BLaER1 (cell line): ENCODE results near the gene HLCS.

Source experiments
- H3K27ac ChIP-seq: shearing (Covaris generic); formaldehyde crosslinking; 2 replicates; pipeline ENCODE4 v1.8.1; 2022
- H3K27me3 ChIP-seq: shearing (Covaris generic); formaldehyde crosslinking; 2 replicates; pipeline ENCODE4 v1.8.1; 2022
- H3K36me3 ChIP-seq: shearing (Covaris generic); formaldehyde crosslinking; 2 replicates; pipeline ENCODE4 v1.8.1; 2022
- H3K4me1 ChIP-seq: shearing (Covaris generic); formaldehyde crosslinking; 2 replicates; pipeline ENCODE4 v1.8.1; 2022
- H3K4me2 ChIP-seq: shearing (Covaris generic); formaldehyde crosslinking; 2 replicates; pipeline ENCODE4 v1.8.1; 2022
- H3K4me3 ChIP-seq: shearing (Covaris generic); formaldehyde crosslinking; 2 replicates; pipeline ENCODE4 v1.8.1; 2022
- H3K9ac ChIP-seq: shearing (Covaris generic); formaldehyde crosslinking; 2 replicates; pipeline ENCODE4 v1.8.1; 2022
- H3K9me3 ChIP-seq: shearing (Covaris generic); formaldehyde crosslinking; 2 replicates; pipeline ENCODE4 v1.8.1; 2022
- H4K20me1 ChIP-seq: shearing (Covaris generic); formaldehyde crosslinking; 2 replicates; pipeline ENCODE4 v1.8.1; 2022
- Cebpa-rat ChIP-seq: shearing (Covaris generic); IDR thresholded peaks from 2 replicates; pipeline ENCODE4 v1.8.1; 2022

The HLCS gene

DNA sequence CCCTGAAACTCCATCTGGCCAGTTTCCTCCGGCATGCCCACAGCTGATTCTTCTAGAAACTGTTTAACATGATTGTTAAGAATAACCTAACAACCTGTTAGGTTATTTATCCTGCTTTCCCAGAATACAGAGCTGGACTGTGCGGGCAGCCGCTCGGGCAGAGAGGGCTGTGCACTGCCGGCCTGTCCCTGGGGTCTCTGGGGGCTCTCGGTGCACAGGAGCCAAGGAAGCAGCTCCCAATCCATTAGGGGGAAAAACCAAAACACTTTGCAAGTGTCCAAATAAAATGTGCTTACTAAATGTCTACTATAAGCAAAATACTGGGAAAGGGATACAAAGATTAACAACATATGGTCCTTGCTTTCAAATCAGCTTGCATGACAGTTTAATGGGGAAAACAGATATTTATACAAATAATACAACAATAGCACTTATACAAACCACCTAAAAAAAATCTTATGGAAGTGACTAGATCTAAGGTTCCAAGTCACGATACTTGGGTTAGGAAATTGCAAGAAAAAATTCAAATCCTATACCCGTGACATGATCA lies 50.7 kb downstream of the HLCS start:
- peaks cover 3% of the 10 kb centered on the region; the same call in 1 of the 2 replicates for H3K9me3 ChIP-seq
- TF ChIP-seq Cebpa-rat: no peak

DNA sequence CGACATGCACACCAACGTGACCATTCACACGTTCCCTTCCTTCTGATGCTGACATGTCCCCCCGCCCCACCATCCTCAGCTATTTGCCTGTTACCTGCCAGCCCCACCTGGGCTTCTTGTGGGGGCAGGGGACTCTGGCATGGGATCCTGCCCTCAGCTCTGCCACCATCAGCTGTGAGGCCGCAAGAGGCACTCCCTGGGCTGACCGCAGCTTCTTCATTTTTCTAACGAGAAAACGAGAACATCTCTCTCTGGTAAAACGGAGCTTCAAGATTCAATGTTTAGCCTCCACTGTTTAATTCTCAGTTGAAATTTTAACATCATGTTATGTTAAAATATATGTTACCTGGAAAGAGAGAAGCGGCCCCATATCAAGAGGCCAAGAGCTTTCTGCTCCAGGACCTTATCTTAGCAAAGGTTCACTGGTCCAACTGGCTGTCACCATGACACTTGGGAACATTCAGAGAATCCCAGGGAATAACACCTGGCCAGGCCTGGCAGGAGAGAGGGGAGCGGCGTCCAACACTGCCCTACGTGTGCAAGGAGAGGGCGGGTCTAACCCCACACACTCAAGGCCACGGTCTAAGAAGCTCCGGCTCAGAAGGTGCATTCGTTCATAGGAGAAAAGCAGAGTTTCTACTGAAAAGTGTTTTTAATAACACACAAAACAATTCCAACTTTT lies 51.3 kb downstream of the HLCS start:
- no peak for TF ChIP-seq Cebpa-rat
- H3K9me3 ChIP-seq: peaks cover 3% of the 10 kb centered on the region; the same call in 1 of the 2 replicates
- H3K9ac ChIP-seq: no peak overlapping the region
- H3K4me2 ChIP-seq: no peak overlapping the region
- no peak overlapping the region for H3K27ac ChIP-seq
- no peaks in the 10 kb centered on the region for H3K27me3 ChIP-seq
- H3K36me3 ChIP-seq: 0 out of 2 replicates have a peak, but pooled peaks cover 5% of the 10 kb centered on the region
- no peak overlapping the region for H3K4me3 ChIP-seq
- peaks cover 16% of the 10 kb centered on the region for H3K4me1 ChIP-seq
- H4K20me1 ChIP-seq: 0 out of 2 replicates have a peak, but pooled peaks cover 6% of the 10 kb centered on the region

More for the DNA sequence above, 50.7 kb downstream of the HLCS start:
- H3K4me2 ChIP-seq: peak overlapping the region; percentile 56; the same call in 1 of the 2 replicates
- no peak overlapping the region for H3K27ac ChIP-seq
- no peak overlapping the region for H3K9ac ChIP-seq
- peaks cover 16% of the 10 kb centered on the region for H3K4me1 ChIP-seq
- 0 out of 2 replicates have a peak, but pooled peaks cover 6% of the 10 kb centered on the region for H4K20me1 ChIP-seq
- no peaks in the 10 kb centered on the region for H3K27me3 ChIP-seq
- 0 out of 2 replicates have a peak, but pooled peaks cover 5% of the 10 kb centered on the region for H3K36me3 ChIP-seq
- H3K4me3 ChIP-seq: no peak overlapping the region

DNA sequence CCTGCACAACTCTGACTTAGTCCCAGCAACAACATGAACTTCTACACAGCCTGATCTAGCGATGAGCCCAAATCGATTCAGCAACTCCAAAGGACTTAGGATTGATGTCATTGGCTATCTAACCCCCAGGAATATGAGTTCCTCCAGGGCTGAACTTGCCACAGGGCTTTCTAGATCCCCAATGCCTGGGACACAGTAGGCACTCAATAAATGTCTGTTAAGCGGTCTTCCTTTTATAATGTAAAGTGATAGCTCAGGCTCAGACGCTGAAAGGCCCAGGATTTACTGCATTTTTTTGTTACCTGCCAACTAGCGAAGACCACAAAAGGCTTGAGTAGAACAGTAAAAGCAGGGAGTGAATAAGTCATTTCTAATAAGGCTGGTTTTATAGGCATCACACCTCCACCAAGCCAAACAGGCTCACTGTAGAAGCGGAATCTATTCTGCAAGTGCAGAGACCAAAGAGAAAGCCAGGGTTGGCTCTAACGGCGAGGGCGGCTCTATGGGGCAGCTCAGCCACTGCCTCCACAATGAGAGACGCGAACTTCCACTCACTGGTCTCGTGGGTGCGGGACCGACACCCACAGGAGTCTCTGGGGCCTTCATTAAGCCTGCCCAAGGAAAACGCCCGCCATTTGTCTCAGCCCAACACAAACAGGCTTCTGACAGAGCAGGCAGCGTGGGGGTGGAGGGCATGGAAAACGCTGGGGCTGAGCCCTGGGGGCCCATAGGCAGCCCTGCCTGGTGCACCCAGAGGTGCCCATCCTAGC lies 52.0 kb downstream of the HLCS start:
- Histone ChIP-seq H3K36me3 (0 out of 2 replicates have a peak, but pooled peaks cover 5% of the 10 kb centered on the region), H3K9ac (no peak overlapping the region), H3K4me1 (peaks cover 16% of the 10 kb centered on the region), H3K4me3 (no peak overlapping the region), H3K9me3 (peaks cover 3% of the 10 kb centered on the region; the same call in 1 of the 2 replicates), H4K20me1 (0 out of 2 replicates have a peak, but pooled peaks cover 6% of the 10 kb centered on the region), H3K27me3 (no peaks in the 10 kb centered on the region), H3K4me2 (no peak overlapping the region), H3K27ac (no peak overlapping the region)
- TF ChIP-seq Cebpa-rat: no peak

DNA sequence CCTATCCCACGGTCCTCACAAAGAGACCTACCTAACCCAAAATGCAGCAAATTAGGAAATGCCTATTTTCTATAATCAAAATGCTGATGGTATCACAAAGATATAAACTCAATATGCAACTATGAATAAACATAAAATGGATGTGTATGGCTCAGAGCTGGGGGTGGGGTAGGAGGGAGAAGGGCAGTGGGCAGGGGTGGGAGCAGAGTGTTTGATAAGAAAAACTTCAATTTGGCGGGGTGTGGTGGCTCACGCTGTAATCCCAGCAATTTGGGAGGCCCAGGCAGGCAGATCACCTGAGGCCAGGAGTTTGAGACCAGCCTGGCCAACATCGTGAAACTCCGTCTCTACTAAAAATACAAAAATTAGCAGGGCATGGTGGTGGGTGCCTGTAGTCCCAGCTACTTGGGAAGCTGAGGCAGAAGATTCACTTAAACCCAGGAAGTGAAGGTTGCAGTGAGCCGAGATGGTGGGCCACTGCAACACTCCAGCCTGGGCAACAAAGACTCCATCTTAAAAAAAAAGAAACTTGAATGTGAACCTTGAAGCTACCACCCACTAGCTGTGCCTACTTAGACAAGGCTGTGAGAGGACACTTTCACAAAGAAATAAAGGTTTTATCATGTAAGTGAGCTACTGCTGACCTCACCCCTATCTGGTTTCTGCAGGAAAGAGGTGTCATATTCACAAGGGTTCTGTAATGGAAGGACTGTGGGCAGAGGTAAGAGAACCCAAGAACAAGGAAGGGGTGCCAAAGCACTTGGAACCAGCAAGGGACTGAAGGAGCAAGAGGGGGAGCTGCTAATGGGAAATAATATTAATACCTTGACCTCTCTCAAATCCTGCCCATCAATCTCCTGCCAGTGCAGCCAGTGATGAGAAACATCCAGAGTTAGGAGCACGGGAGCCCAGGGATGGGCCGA lies 53.0 kb downstream of the HLCS start:
- no peak for TF ChIP-seq Cebpa-rat
- Histone ChIP-seq H3K4me3 (no peak overlapping the region), H3K9me3 (peaks cover 3% of the 10 kb centered on the region; the same call in 1 of the 2 replicates), H3K9ac (no peak overlapping the region), H3K27me3 (no peaks in the 10 kb centered on the region), H3K36me3 (0 out of 2 replicates have a peak, but pooled peaks cover 5% of the 10 kb centered on the region), H3K4me2 (no peak overlapping the region), H3K4me1 (peaks cover 16% of the 10 kb centered on the region), H4K20me1 (0 out of 2 replicates have a peak, but pooled peaks cover 6% of the 10 kb centered on the region), H3K27ac (no peak overlapping the region)

DNA sequence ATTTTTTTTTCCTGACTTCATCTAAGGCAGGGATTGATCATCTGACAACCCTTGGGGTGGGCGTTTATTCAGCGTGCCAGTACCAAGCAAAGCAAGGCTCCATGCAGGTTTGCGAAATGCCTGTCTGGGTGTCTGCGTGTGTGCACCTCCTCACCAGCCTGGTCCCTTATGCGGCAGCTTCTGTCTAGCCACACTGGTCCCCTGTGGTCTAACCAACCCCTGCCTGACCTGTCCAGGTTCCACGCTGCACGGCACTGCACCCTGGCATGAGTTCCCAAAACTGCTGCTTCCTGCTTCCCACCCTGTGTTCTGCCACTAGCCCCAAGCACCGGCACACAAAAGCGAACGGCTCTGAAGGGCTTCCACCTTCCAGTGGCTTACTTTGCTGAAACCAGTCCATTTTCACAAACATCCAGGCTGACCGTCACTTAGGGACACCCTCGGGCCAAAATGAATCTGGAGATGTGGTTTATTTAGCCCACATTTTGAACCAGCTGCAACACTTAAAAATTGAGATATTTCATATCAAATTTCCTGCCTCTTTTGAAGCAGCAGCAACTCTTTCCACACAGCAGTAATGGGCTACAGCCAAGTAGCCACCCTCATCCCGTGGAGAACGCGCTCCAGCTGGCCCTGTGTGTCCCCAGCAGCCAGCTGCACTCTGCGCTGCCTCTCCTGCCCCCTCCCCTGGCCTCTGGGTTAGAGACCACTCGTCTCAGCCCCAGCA lies 55.7 kb downstream of the HLCS start:
- Histone ChIP-seq H3K9me3 (peaks cover 3% of the 10 kb centered on the region; the same call in 1 of the 2 replicates), H3K27me3 (no peaks in the 10 kb centered on the region), H3K4me1 (no peaks in the 10 kb centered on the region), H3K4me2 (no peak overlapping the region), H4K20me1 (no peaks in the 10 kb centered on the region), H3K4me3 (no peak overlapping the region), H3K27ac (no peak overlapping the region), H3K9ac (no peak overlapping the region), H3K36me3 (0 out of 2 replicates have a peak, but pooled peaks cover 5% of the 10 kb centered on the region)
- no peak for TF ChIP-seq Cebpa-rat

DNA sequence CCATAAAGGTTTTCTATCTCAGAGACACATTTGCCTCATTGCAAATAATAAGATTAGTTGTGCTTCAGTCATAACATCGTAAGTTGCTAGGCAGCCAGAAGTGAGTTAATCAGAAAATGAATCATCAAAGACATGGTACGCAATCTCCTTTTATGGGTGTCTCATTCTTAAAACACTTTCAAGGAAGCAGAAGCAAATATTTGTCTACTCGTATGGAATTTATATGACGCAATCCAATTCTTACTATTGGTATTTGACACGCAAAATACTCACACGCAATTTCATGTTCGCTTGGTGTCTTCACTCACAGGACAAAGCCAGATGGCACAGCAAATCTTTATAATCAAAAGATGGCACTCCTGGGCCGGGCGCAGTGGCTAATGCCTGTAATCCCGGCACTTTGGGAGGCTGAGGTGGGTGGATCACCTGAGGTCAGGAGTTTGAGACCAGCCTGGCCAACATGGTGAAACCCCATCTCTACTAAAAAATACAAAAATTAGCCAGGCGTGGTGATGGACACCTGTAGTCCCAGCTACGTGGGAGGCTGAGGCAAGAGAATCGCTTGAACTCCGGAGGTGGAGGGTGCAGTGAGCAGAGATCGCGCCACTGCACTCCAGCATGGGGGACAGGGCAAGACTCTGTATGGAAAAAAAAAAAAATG lies 56.4 kb downstream of the HLCS start:
- no peak overlapping the region for H3K4me2 ChIP-seq
- H3K4me1 ChIP-seq: no peaks in the 10 kb centered on the region
- H3K27ac ChIP-seq: no peak overlapping the region
- H4K20me1 ChIP-seq: no peaks in the 10 kb centered on the region
- peaks cover 3% of the 10 kb centered on the region; the same call in 1 of the 2 replicates for H3K9me3 ChIP-seq
- H3K27me3 ChIP-seq: no peaks in the 10 kb centered on the region
- peak; percentile 18; the same call in 1 of the 2 replicates for TF ChIP-seq Cebpa-rat
- 0 out of 2 replicates have a peak, but pooled peaks cover 5% of the 10 kb centered on the region for H3K36me3 ChIP-seq
- no peak overlapping the region for H3K9ac ChIP-seq
- no peak overlapping the region for H3K4me3 ChIP-seq

DNA sequence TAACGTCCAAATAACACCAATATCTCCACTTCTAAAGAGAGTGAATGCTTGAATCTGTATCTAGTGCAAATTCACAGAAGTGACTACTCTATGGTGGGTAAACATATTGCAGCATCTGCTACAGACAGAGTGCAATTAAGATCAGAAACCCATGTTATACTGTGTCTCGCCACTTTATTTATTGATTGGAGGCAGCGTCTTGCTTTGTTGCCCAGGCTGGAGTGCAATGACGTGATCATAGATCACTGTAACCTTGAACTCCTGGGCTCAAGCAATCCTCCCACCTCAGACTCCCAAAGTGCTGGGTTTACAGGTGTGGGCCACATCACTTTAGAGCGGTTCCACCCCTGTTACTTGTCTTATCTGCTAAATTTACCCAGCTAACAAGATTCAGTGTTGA lies 57.0 kb downstream of the HLCS start:
- 0 out of 2 replicates have a peak, but pooled peaks cover under 1% of the 10 kb centered on the region for H3K36me3 ChIP-seq
- H3K9me3 ChIP-seq: no peaks in the 10 kb centered on the region
- no peaks in the 10 kb centered on the region for H3K27me3 ChIP-seq
- H3K9ac ChIP-seq: no peak overlapping the region
- no peak for TF ChIP-seq Cebpa-rat
- H3K4me2 ChIP-seq: no peak overlapping the region
- no peaks in the 10 kb centered on the region for H3K4me1 ChIP-seq
- no peak overlapping the region for H3K27ac ChIP-seq
- no peak overlapping the region for H3K4me3 ChIP-seq
- no peaks in the 10 kb centered on the region for H4K20me1 ChIP-seq

DNA sequence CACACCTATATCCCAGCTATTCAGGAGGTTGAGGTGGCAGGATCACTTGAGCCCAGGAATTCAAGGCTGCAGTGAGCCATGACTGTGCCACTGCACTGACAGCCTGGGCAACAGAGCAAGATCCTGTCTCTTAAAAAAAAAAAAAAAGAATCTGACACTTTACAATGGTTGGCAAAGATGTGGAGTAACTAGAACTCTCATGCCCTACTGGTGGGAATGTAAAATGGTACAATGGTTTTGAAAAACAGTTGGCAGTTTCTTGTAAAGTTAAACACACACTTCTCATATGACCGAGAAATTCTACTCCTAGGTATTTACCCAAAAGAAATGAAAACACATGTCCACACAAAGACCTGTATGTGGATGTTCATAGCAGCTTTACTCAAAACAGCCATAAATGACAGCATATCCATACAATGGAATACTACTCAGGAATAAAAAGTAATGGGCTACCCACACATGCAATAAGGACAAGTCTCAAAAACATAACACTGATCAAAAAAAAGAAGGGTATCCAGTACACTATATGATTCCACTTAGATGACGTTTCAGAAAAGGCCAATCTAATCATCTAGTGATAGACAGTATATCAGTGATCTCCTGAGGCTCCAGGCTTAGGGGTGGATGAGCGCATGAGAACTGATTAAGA lies 58.1 kb downstream of the HLCS start:
- no peak for TF ChIP-seq Cebpa-rat
- Histone ChIP-seq H4K20me1 (no peaks in the 10 kb centered on the region), H3K9me3 (no peaks in the 10 kb centered on the region), H3K27ac (no peak overlapping the region), H3K36me3 (no peaks in the 10 kb centered on the region), H3K9ac (no peak overlapping the region), H3K4me3 (no peak overlapping the region), H3K4me1 (no peaks in the 10 kb centered on the region), H3K27me3 (no peaks in the 10 kb centered on the region), H3K4me2 (no peak overlapping the region)
